Central memory CD8-positive, alpha-beta T cell (primary cell): Measurements from ENCODE around the gene TMIE.

Experiments used
- ATAC-seq: fragments of 150-1000 bp; cut with Tn5 transposase; replicated peaks from 2 replicates; pipeline ENCODE4 v1.10.0; 2022; ENCODE audit warnings: mild to moderate bottlenecking, moderate FRiP score, moderate number of reproducible peaks; ENCODE audit not compliant: poor library complexity, severe bottlenecking; ENCODE audit errors: extremely low read depth
- DNase-seq, 2 donors: peaks; one replicate each; pipeline ENCODE4 v3.0.0; 2021; ENCODE audit warnings: low spot score in 2 of 2
- H3K27ac Mint-ChIP-seq: one replicate; pipeline ENCODE4 v1.8.0; 2022; ENCODE audit warnings: low read depth, mild to moderate bottlenecking, moderate library complexity, mixed read lengths
- H3K27me3 Mint-ChIP-seq: one replicate; pipeline ENCODE4 v1.8.0; 2022; ENCODE audit warnings: mixed read lengths
- H3K36me3 Mint-ChIP-seq: one replicate; pipeline ENCODE4 v1.8.0; 2022; ENCODE audit warnings: mild to moderate bottlenecking, moderate library complexity, mixed read lengths; ENCODE audit not compliant: insufficient read depth
- H3K4me1 Mint-ChIP-seq: one replicate; pipeline ENCODE4 v1.8.0; 2022; ENCODE audit warnings: mixed read lengths
- H3K4me3 Mint-ChIP-seq: one replicate; pipeline ENCODE4 v1.8.0; 2022; ENCODE audit warnings: mild to moderate bottlenecking, moderate library complexity, mixed read lengths
- H3K9me3 Mint-ChIP-seq: one replicate; pipeline ENCODE4 v1.8.0; 2022; ENCODE audit warnings: mixed read lengths

The TMIE gene

GRCh38 chr3:46717447-46718231 is 16.4 kb downstream of the TMIE start, which contains the start of gene PRSS50:
Gene PRSS50 (minus strand): TSS chr3:46717869. CDS start chr3:46717824, 45 bp downstream.
- peaks cover 29% of the 10 kb centered on the region for H3K27me3 Mint-ChIP-seq
- ATAC-seq: no peak
- no peak within 1 kb of the TSS for H3K27ac Mint-ChIP-seq
- H3K36me3 Mint-ChIP-seq: no peaks in the 10 kb centered on the region
- no peak within 1 kb of the TSS for H3K4me3 Mint-ChIP-seq
- no peak for DNase-seq
- H3K4me1 Mint-ChIP-seq: no peaks in the 10 kb centered on the region
- H3K9me3 Mint-ChIP-seq: no peaks in the 10 kb centered on the region

- Mint-ChIP-seq H3K36me3 (no peaks in the 10 kb centered on the region), H3K27me3 (peaks cover 29% of the 10 kb centered on the region), H3K9me3 (no peaks in the 10 kb centered on the region), H3K27ac (no peak overlapping the region), H3K4me1 (no peaks in the 10 kb centered on the region), H3K4me3 (no peak overlapping the region)
- ATAC-seq: no peak
- no peak for DNase-seq
Observed at GRCh38 chr3:46719044-46719565, 17.9 kb downstream of the TMIE start.

GRCh38 chr3:46719735-46720271 is 18.6 kb downstream of the TMIE start:
- DNase-seq (no peak), ATAC-seq (no peak)
- Mint-ChIP-seq H3K4me3 (no peak overlapping the region), H3K9me3 (no peaks in the 10 kb centered on the region), H3K4me1 (no peaks in the 10 kb centered on the region), H3K27ac (no peak overlapping the region), H3K27me3 (peaks cover 29% of the 10 kb centered on the region), H3K36me3 (no peaks in the 10 kb centered on the region)

- Mint-ChIP-seq H3K4me1 (no peaks in the 10 kb centered on the region), H3K27ac (no peak overlapping the region), H3K27me3 (peaks cover 34% of the 10 kb centered on the region), H3K4me3 (no peak overlapping the region), H3K36me3 (no peaks in the 10 kb centered on the region), H3K9me3 (no peaks in the 10 kb centered on the region)
- ATAC-seq: no peak
- DNase-seq: no peak
Observed at GRCh38 chr3:46721009-46721408, 19.8 kb downstream of the TMIE start.

GRCh38 chr3:46722443-46722842 is 21.3 kb downstream of the TMIE start:
- Mint-ChIP-seq H3K27me3 (peaks cover 46% of the 10 kb centered on the region), H3K27ac (no peak overlapping the region), H3K9me3 (no peaks in the 10 kb centered on the region), H3K36me3 (no peaks in the 10 kb centered on the region), H3K4me3 (no peak overlapping the region), H3K4me1 (no peaks in the 10 kb centered on the region)
- DNase-seq: no peak
- ATAC-seq: no peak

GRCh38 chr3:46724424-46724823 is 23.2 kb downstream of the TMIE start:
- H3K9me3 Mint-ChIP-seq: no peaks in the 10 kb centered on the region
- peak overlapping the region; percentile 12 for H3K27ac Mint-ChIP-seq
- peaks cover 40% of the 10 kb centered on the region for H3K27me3 Mint-ChIP-seq
- no peaks in the 10 kb centered on the region for H3K4me1 Mint-ChIP-seq
- no peak overlapping the region for H3K4me3 Mint-ChIP-seq
- DNase-seq (no peak), ATAC-seq (no peak)
- no peaks in the 10 kb centered on the region for H3K36me3 Mint-ChIP-seq

GRCh38 chr3:46725621-46726314 is 24.6 kb downstream of the TMIE start:
- Mint-ChIP-seq H3K36me3 (no peaks in the 10 kb centered on the region), H3K27ac (no peak overlapping the region), H3K9me3 (no peaks in the 10 kb centered on the region), H3K4me1 (no peaks in the 10 kb centered on the region), H3K4me3 (no peak overlapping the region), H3K27me3 (peaks cover 34% of the 10 kb centered on the region)
- DNase-seq: no peak
- ATAC-seq: no peak

- H3K4me1 Mint-ChIP-seq: no peaks in the 10 kb centered on the region
Observed at GRCh38 chr3:46729038-46729437, 27.8 kb downstream of the TMIE start.

GRCh38 chr3:46730819-46731218 is 29.6 kb downstream of the TMIE start:
- no peaks in the 10 kb centered on the region for H3K9me3 Mint-ChIP-seq
- peaks cover 65% of the 10 kb centered on the region for H3K27me3 Mint-ChIP-seq
- DNase-seq (no peak), ATAC-seq (no peak)
- H3K36me3 Mint-ChIP-seq: no peaks in the 10 kb centered on the region
- no peak overlapping the region for H3K27ac Mint-ChIP-seq
- H3K4me1 Mint-ChIP-seq: no peaks in the 10 kb centered on the region
- no peak overlapping the region for H3K4me3 Mint-ChIP-seq

More at GRCh38 chr3:46729038-46729437, 27.8 kb downstream of the TMIE start:
- no peaks in the 10 kb centered on the region for H3K36me3 Mint-ChIP-seq
- H3K9me3 Mint-ChIP-seq: no peaks in the 10 kb centered on the region
- DNase-seq (peak in 1 of 2 donors; percentile 4), ATAC-seq (no peak)
- no peak overlapping the region for H3K4me3 Mint-ChIP-seq
- no peak overlapping the region for H3K27ac Mint-ChIP-seq
- peaks cover 57% of the 10 kb centered on the region for H3K27me3 Mint-ChIP-seq

- Mint-ChIP-seq H3K27ac (no peak overlapping the region), H3K4me3 (no peak overlapping the region), H3K4me1 (no peaks in the 10 kb centered on the region), H3K36me3 (no peaks in the 10 kb centered on the region), H3K9me3 (no peaks in the 10 kb centered on the region), H3K27me3 (peaks cover 64% of the 10 kb centered on the region)
- DNase-seq (no peak), ATAC-seq (no peak)
Observed at GRCh38 chr3:46731795-46732194, 30.6 kb downstream of the TMIE start.

- ATAC-seq: no peak
- peaks cover 67% of the 10 kb centered on the region for H3K27me3 Mint-ChIP-seq
- H3K9me3 Mint-ChIP-seq: no peaks in the 10 kb centered on the region
- H3K4me1 Mint-ChIP-seq: no peaks in the 10 kb centered on the region
- H3K4me3 Mint-ChIP-seq: no peak overlapping the region
- no peak overlapping the region for H3K27ac Mint-ChIP-seq
- no peak for DNase-seq
- H3K36me3 Mint-ChIP-seq: no peaks in the 10 kb centered on the region
Observed at GRCh38 chr3:46733026-46733800, 32.0 kb downstream of the TMIE start.

GRCh38 chr3:46734773-46735172 is 33.6 kb downstream of the TMIE start:
- Mint-ChIP-seq H3K4me3 (no peak overlapping the region), H3K36me3 (no peaks in the 10 kb centered on the region), H3K9me3 (no peaks in the 10 kb centered on the region), H3K27me3 (peaks cover 57% of the 10 kb centered on the region), H3K27ac (no peak overlapping the region), H3K4me1 (no peaks in the 10 kb centered on the region)
- DNase-seq: no peak
- ATAC-seq: no peak
